AG08395 (cell line): Measurements from ENCODE around the gene SRRD.
A peak's percentile ranks its signal among the peaks of the same experiment; 100 is the strongest.

Experiments used
- DNase-seq: peaks from one replicate; pipeline ENCODE4 v3.0.0; 2012; ENCODE audit warnings: mixed read lengths, low spot score

Gene SRRD

GRCh38 chr22:26453216-26453615 lies 30.5 kb upstream of the SRRD start:
- DNase-seq, result no peak

GRCh38 chr22:26453812-26454500 lies 29.7 kb upstream of the SRRD start:
- no peak for DNase-seq

- DNase-seq, result no peak
These were observed 25.9 kb upstream of the SRRD start for GRCh38 chr22:26457661-26458272.

- DNase-seq, result no peak
These were observed 23.5 kb upstream of the SRRD start for GRCh38 chr22:26460202-26460601.

- peak; percentile 74 for DNase-seq
These were observed 22.4 kb upstream of the SRRD start for GRCh38 chr22:26461188-26461810.

GRCh38 chr22:26462051-26462450 lies 21.6 kb upstream of the SRRD start:
- DNase-seq, result no peak

GRCh38 chr22:26462641-26463040 lies 21.0 kb upstream of the SRRD start:
- DNase-seq, result no peak

GRCh38 chr22:26463101-26463661 lies 20.5 kb upstream of the SRRD start:
- DNase-seq, result no peak

- DNase-seq, result no peak
These were observed 20.0 kb upstream of the SRRD start for GRCh38 chr22:26463688-26464087.

- peak; percentile 82 for DNase-seq
These were observed 19.4 kb upstream of the SRRD start for GRCh38 chr22:26464312-26464711.

GRCh38 chr22:26466196-26466595 lies 17.5 kb upstream of the SRRD start:
- DNase-seq, result peak; percentile 51

- no peak for DNase-seq
These were observed 12.9 kb upstream of the SRRD start for GRCh38 chr22:26470807-26471206.

- DNase-seq, result peak; percentile 81
These were observed 12.2 kb upstream of the SRRD start for GRCh38 chr22:26471522-26471921.

GRCh38 chr22:26474682-26475081 lies 9.0 kb upstream of the SRRD start:
- DNase-seq, result no peak

GRCh38 chr22:26476705-26477340 lies 6.9 kb upstream of the SRRD start:
- no peak for DNase-seq

GRCh38 chr22:26477341-26477731 lies 6.3 kb upstream of the SRRD start:
- no peak for DNase-seq

- no peak for DNase-seq
These were observed 4.5 kb upstream of the SRRD start for GRCh38 chr22:26479043-26479791.

- no peak for DNase-seq
These were observed 3.7 kb upstream of the SRRD start for GRCh38 chr22:26479792-26480610.

GRCh38 chr22:26480611-26480932 lies 3.1 kb upstream of the SRRD start:
- no peak for DNase-seq

GRCh38 chr22:26481112-26481693 lies 2.5 kb upstream of the SRRD start:
- no peak for DNase-seq

GRCh38 chr22:26481694-26482093 lies 2.0 kb upstream of the SRRD start:
- no peak for DNase-seq
